Bronchial epithelial cell (primary cell): ENCODE results near the gene ZNF318. TPM values are rescaled to one million over a fixed set of nuclear protein-coding genes. Genes with fewer than 3 reads are reported as not detected.
"Not testable (repeated sequence)": the region's sequence is repeated elsewhere in the genome, so short reads cannot be mapped to it uniquely, and the experiment has no call there.

Source experiments
- DNase-seq: peaks from one replicate; pipeline ENCODE4 v3.0.0-alpha.2; 2010; ENCODE audit warnings: low read depth
- FAIRE-seq: peaks from 2 replicates; lab custom pipeline; 2011; peaks lifted over from hg19 to GRCh38; lab: Jason Lieb, UNC
- H3K27me3 ChIP-seq: 2 replicates; pipeline ENCODE4 v1.5.1; 2011; ENCODE audit warnings: low read length; ENCODE audit not compliant: control insufficient read depth, insufficient read depth
- H3K36me3 ChIP-seq: 2 replicates; pipeline ENCODE4 v1.5.1; 2011; ENCODE audit warnings: low read length; ENCODE audit not compliant: control insufficient read depth, insufficient read depth
- H3K4me3 ChIP-seq: 2 replicates; pipeline ENCODE4 v1.5.1; 2011; ENCODE audit warnings: mild to moderate bottlenecking, low read depth, low read length, control low read depth
- CTCF ChIP-seq: IDR thresholded peaks from 2 replicates; pipeline ENCODE4 v1.5.1; 2011; ENCODE audit warnings: mild to moderate bottlenecking, moderate library complexity, low read length, control low read depth, inconsistent platforms; ENCODE audit not compliant: insufficient read depth, severe bottlenecking
- total RNA-seq: library from RNA; depleted of rRNA; stranded (reverse); fragments of >200 nt; gene quantifications from 2 replicates; pipeline ENCODE4 v1.2.1, GENCODE V29; 2014

Gene ZNF318
- total RNA-seq, 1 donor from 2014 or later = 2.1 TPM

- H3K4me3 ChIP-seq = no peak overlapping the region
- no peaks in the 10 kb centered on the region for H3K36me3 ChIP-seq
- no peak for TF ChIP-seq CTCF
- DNase-seq (no peak), FAIRE-seq (no peak)
- H3K27me3 ChIP-seq = no peaks in the 10 kb centered on the region
Observed at GRCh38 chr6:43303751-43304331, 65.6 kb downstream of the ZNF318 start.

- DNase-seq, H3K36me3 ChIP-seq, H3K27me3 ChIP-seq, FAIRE-seq, H3K4me3 ChIP-seq: not testable (repeated sequence)
Observed at GRCh38 chr6:43303006-43303405, 66.4 kb downstream of the ZNF318 start.

- H3K27me3 ChIP-seq = no peaks in the 10 kb centered on the region
- no peak for TF ChIP-seq CTCF
- DNase-seq (no peak), FAIRE-seq (no peak)
- H3K36me3 ChIP-seq = no peaks in the 10 kb centered on the region
- H3K4me3 ChIP-seq = no peak overlapping the region
Observed at GRCh38 chr6:43302126-43302525, 67.3 kb downstream of the ZNF318 start.

GRCh38 chr6:43301081-43301870 lies 68.2 kb downstream of the ZNF318 start:
- no peak for TF ChIP-seq CTCF
- FAIRE-seq = no peak
- DNase-seq = no peak
- no peak overlapping the region for H3K4me3 ChIP-seq
- H3K36me3 ChIP-seq = no peaks in the 10 kb centered on the region
- H3K27me3 ChIP-seq = no peaks in the 10 kb centered on the region

- FAIRE-seq = no peak
- no peaks in the 10 kb centered on the region for H3K27me3 ChIP-seq
- no peaks in the 10 kb centered on the region for H3K36me3 ChIP-seq
- no peak overlapping the region for H3K4me3 ChIP-seq
- DNase-seq = no peak
- TF ChIP-seq CTCF = no peak
Observed at GRCh38 chr6:43299338-43300293, 69.8 kb downstream of the ZNF318 start.
